ENCODE data around the gene CRMP1. TPM values are rescaled to one million over a fixed set of nuclear protein-coding genes. Genes with fewer than 3 reads are reported as not detected.

Gene CRMP1
- total RNA-seq, 4 donors from 2014 or later: 1.2 to 4.0 (median 2.3) TPM

- Histone ChIP-seq H3K27me3 (no peaks in the 10 kb centered on the region), H3K4me3 (no peak overlapping the region), H3K36me3 (peaks cover 0 to 25% (median under 1%) of the 10 kb centered on the region in 4 donors), H3K4me1 (peaks cover 4 to 15% (median 10%) of the 10 kb centered on the region in 4 donors), H3K27ac (replicated peaks in 1 of 4) (no peak overlapping the region), H3K9me3 (no peaks in the 10 kb centered on the region)
- no peak for TF ChIP-seq EP300 (IDR thresholded peaks at IDR 0.05)
- no peak for TF ChIP-seq POLR2A (IDR thresholded peaks at IDR 0.05; ENCODE audit: low read depth)
- no peak for TF ChIP-seq POLR2AphosphoS5 (IDR thresholded peaks at IDR 0.05)
- no peak for TF ChIP-seq CTCF (IDR thresholded peaks at IDR 0.05)
- WGBS: 64% methylated on average over 16 of the region's 19 CpGs
- no peak for DNase-seq (ENCODE audit: extremely low spot score)
- intact Hi-C loops (cut with DNase I): loop anchor here (10.0 kb wide), 1 partner anchor 147 kb away; no protein-coding TSS in a partner anchor
These were observed 65.5 kb downstream of the CRMP1 start for GRCh38 chr4:5827108-5828004.

GRCh38 chr4:5826437-5827107, 66.3 kb downstream of the CRMP1 start:
- no peak for DNase-seq (ENCODE audit: extremely low spot score)
- 68% methylated on average over 5 of the region's 5 CpGs for WGBS
- Histone ChIP-seq H3K27ac (replicated peaks in 1 of 4) (no peak overlapping the region), H3K4me1 (peaks cover 4 to 15% (median 10%) of the 10 kb centered on the region in 4 donors), H3K36me3 (peaks cover 0 to 32% (median 7%) of the 10 kb centered on the region in 4 donors), H3K27me3 (no peaks in the 10 kb centered on the region), H3K9me3 (no peaks in the 10 kb centered on the region), H3K4me3 (no peak overlapping the region)
- intact Hi-C loops (cut with DNase I): loop anchor here (10.0 kb wide), 1 partner anchor 148 kb away; no protein-coding TSS in a partner anchor
- TF ChIP-seq EP300 (IDR thresholded peaks at IDR 0.05) (no peak), CTCF (IDR thresholded peaks at IDR 0.05) (no peak), POLR2AphosphoS5 (IDR thresholded peaks at IDR 0.05) (no peak), POLR2A (IDR thresholded peaks at IDR 0.05; ENCODE audit: low read depth) (no peak)

- Histone ChIP-seq H3K27ac (replicated peaks in 1 of 4) (no peak overlapping the region), H3K36me3 (peaks cover 0 to 42% (median 14%) of the 10 kb centered on the region in 4 donors), H3K27me3 (no peaks in the 10 kb centered on the region), H3K9me3 (no peaks in the 10 kb centered on the region), H3K4me1 (peaks cover 4 to 15% (median 10%) of the 10 kb centered on the region in 4 donors), H3K4me3 (no peak overlapping the region)
- TF ChIP-seq CTCF (IDR thresholded peaks at IDR 0.05) (no peak), POLR2AphosphoS5 (IDR thresholded peaks at IDR 0.05) (no peak), EP300 (IDR thresholded peaks at IDR 0.05) (no peak), POLR2A (IDR thresholded peaks at IDR 0.05; ENCODE audit: low read depth) (no peak)
- DNase-seq (ENCODE audit: extremely low spot score): no peak
- intact Hi-C loops (cut with DNase I): loop anchor here (10.0 kb wide), 1 partner anchor 149 kb away; no protein-coding TSS in a partner anchor
- 90% methylated on average over 19 of the region's 19 CpGs for WGBS
These were observed 67.4 kb downstream of the CRMP1 start for GRCh38 chr4:5825321-5826041.

- Histone ChIP-seq H3K4me1 (peaks cover 4 to 15% (median 10%) of the 10 kb centered on the region in 4 donors), H3K36me3 (peaks cover 0 to 51% (median 16%) of the 10 kb centered on the region in 4 donors), H3K27me3 (no peaks in the 10 kb centered on the region), H3K4me3 (no peak overlapping the region), H3K9me3 (no peaks in the 10 kb centered on the region), H3K27ac (replicated peaks in 1 of 4) (no peak overlapping the region)
- DNase-seq (ENCODE audit: extremely low spot score): no peak
- 71% methylated on average over 6 of the region's 6 CpGs for WGBS
- no peak for TF ChIP-seq EP300 (IDR thresholded peaks at IDR 0.05)
- TF ChIP-seq CTCF (IDR thresholded peaks at IDR 0.05): peak in 1 of 3 experiments; percentile 40
- intact Hi-C loops (cut with DNase I): loop anchor here (10.0 kb wide), 1 partner anchor 150 kb away; no protein-coding TSS in a partner anchor
These were observed 68.3 kb downstream of the CRMP1 start for GRCh38 chr4:5824635-5825034.

Measured in esophagus muscularis mucosa (tissue), 4 donors.